ENCODE data around the gene SFMBT1. TPM values are rescaled to one million over a fixed set of nuclear protein-coding genes. Genes with fewer than 3 reads are reported as not detected.

SFMBT1 gene
- total RNA-seq, 5 donors from 2014 or later (not counting 1 experiment from before 2014, with no cell fraction given) = 30.3 to 42.7 (median 37.7) TPM

DNA sequence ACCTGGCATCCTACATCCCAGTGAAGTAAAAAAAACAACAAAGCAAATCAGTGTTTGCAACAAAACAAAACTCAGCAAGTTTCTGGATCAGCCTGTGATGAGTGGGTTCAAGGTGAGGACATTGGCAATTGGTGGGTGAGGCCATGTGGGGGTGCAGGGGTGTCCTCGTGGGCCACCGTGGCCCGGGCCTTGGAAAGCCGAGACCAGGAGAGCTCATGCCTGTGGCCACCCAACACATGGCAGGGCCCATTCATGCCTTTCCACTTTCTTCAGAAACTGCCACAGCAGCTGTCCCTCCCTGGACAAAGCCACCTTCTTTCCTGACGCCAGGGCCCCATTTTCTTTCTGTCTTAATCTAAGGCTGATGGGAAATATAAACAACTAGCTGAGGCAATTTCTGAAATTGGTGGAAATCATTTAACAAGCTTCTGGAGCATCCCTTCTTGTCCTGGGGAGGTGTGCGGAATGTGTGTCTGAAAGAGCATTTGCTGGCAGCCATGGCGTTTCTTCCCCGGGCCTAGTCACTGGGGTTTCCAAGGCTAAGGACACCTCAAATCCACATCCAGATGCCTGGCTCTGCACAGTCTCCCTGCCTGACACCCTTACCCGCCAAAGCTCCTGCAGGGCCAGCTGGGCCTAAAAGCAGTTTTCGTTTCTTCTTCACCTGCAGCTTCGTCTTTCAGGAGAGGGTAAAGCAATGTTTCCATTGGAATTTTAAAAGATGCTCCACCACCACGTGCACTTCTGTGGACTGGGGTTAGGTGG is 34.1 kb upstream of the SFMBT1 start:
- Mint-ChIP-seq H3K27me3 (no peaks in the 10 kb centered on the region), H3K4me3 (no peak overlapping the region), H3K36me3 (peaks cover 8% of the 10 kb centered on the region), H3K4me1 (no peaks in the 10 kb centered on the region), H3K9me3 (no peaks in the 10 kb centered on the region), H3K27ac (no peak overlapping the region)
- DNase-seq (no peak), ATAC-seq (replicated peaks in 1 of 4) (no peak)
- 100% methylated on average over 8 of the region's 12 CpGs for WGBS (ENCODE audit: insufficient coverage)
- no peak overlapping the region for H3K27ac ChIP-seq (ENCODE audit: low read length)
- peaks cover 0 to 6% of the 10 kb centered on the region in 2 donors for H3K36me3 ChIP-seq (ENCODE audit: control insufficient read depth in 2 of 2, extremely low read depth in 1 of 2, insufficient read depth in 1 of 2, low read length in 1 of 2)
- H3K9me3 ChIP-seq = no peaks in the 10 kb centered on the region
- no peaks in the 10 kb centered on the region for H3K4me1 ChIP-seq (ENCODE audit: control insufficient read depth in 1 of 2, extremely low read depth in 1 of 2, insufficient read depth in 2 of 2, low read length in 2 of 2)
- ChIA-PET CTCF (no interaction called here), POLR2A (no interaction called here)
- H3K27me3 ChIP-seq (replicated peaks in 1 of 2; ENCODE audit: control insufficient read depth in 2 of 2, extremely low read depth in 1 of 2, insufficient read depth in 2 of 2, low read length in 1 of 2) = no peaks in the 10 kb centered on the region
- H3K4me3 ChIP-seq (ENCODE audit: control insufficient read depth in 1 of 2, extremely low read depth in 1 of 2, low read length in 1 of 2) = no peak overlapping the region

DNA sequence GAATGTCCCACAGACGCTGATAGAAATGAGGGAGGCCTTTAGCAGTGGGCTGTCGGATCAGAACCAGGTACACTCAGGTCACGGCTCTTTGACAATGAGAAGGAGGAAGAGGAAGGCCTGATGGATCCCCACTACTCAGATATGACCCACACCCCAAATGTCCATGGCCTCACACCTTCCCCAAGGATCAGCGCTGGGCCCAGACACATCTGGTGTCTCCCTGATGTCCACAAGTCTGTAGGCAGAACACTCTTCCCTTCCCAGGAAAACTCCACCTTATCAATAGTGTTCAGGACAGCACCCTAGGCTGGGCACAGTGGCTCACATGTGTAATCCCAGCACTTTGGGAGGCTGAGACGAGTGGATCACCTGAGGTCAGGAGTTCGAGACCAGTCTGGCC is 33.3 kb upstream of the SFMBT1 start:
- ChIA-PET CTCF (no interaction called here), POLR2A (no interaction called here)
- H3K27me3 Mint-ChIP-seq = no peaks in the 10 kb centered on the region
- H3K9me3 ChIP-seq = no peaks in the 10 kb centered on the region
- H3K27ac Mint-ChIP-seq = peak overlapping the region in 1 of 2 donors; percentile 48
- peaks cover 0 to 6% of the 10 kb centered on the region in 2 donors for H3K36me3 ChIP-seq (ENCODE audit: control insufficient read depth in 2 of 2, extremely low read depth in 1 of 2, insufficient read depth in 1 of 2, low read length in 1 of 2)
- WGBS (ENCODE audit: insufficient coverage) = 94% methylated on average over 3 of the region's 6 CpGs
- no peaks in the 10 kb centered on the region for H3K4me1 ChIP-seq (ENCODE audit: control insufficient read depth in 1 of 2, extremely low read depth in 1 of 2, insufficient read depth in 2 of 2, low read length in 2 of 2)
- no peak overlapping the region for H3K4me3 Mint-ChIP-seq
- ATAC-seq (replicated peaks in 1 of 4) (no peak), DNase-seq (no peak)
- no peaks in the 10 kb centered on the region for H3K4me1 Mint-ChIP-seq
- H3K4me3 ChIP-seq (ENCODE audit: control insufficient read depth in 1 of 2, extremely low read depth in 1 of 2, low read length in 1 of 2) = no peak overlapping the region
- no peaks in the 10 kb centered on the region for H3K9me3 Mint-ChIP-seq
- H3K27ac ChIP-seq (ENCODE audit: low read length) = no peak overlapping the region
- peaks cover 8% of the 10 kb centered on the region for H3K36me3 Mint-ChIP-seq
- H3K27me3 ChIP-seq (replicated peaks in 1 of 2; ENCODE audit: control insufficient read depth in 2 of 2, extremely low read depth in 1 of 2, insufficient read depth in 2 of 2, low read length in 1 of 2) = no peaks in the 10 kb centered on the region

DNA sequence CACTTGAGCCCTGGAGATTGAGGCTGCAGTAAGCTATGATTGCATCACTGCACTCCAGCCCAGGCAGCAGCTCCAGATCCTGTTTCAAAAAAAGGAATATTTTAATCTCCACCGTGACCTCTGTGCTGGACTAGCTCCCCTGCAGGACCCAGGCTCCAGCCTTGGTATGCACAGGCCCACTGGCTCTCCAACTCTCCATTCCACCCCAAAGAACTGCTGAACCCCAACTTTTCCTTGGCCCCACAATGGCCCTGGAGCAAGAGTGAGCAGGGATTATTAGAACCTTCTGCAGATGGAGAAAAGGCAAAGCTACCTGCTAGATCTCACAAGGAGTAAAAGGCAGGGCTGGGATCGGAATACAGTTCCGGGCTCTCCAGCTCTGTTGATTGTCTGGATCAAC is 32.8 kb upstream of the SFMBT1 start:
- Mint-ChIP-seq H3K27me3 (no peaks in the 10 kb centered on the region), H3K9me3 (no peaks in the 10 kb centered on the region), H3K27ac (no peak overlapping the region), H3K4me1 (no peaks in the 10 kb centered on the region), H3K4me3 (no peak overlapping the region), H3K36me3 (peaks cover 8% of the 10 kb centered on the region)
- ChIA-PET POLR2A (no interaction called here), CTCF (no interaction called here)
- ATAC-seq (replicated peaks in 1 of 4) (no peak), DNase-seq (no peak)
- H3K27ac ChIP-seq (ENCODE audit: low read length) = no peak overlapping the region
- H3K36me3 ChIP-seq (ENCODE audit: control insufficient read depth in 2 of 2, extremely low read depth in 1 of 2, insufficient read depth in 1 of 2, low read length in 1 of 2) = peaks cover 0 to 4% of the 10 kb centered on the region in 2 donors
- 100% methylated on average over 3 of the region's 3 CpGs for WGBS (ENCODE audit: insufficient coverage)
- H3K4me1 ChIP-seq (ENCODE audit: control insufficient read depth in 1 of 2, extremely low read depth in 1 of 2, insufficient read depth in 2 of 2, low read length in 2 of 2) = peaks cover 0 to under 1% of the 10 kb centered on the region in 2 experiments
- H3K27me3 ChIP-seq (replicated peaks in 1 of 2; ENCODE audit: control insufficient read depth in 2 of 2, extremely low read depth in 1 of 2, insufficient read depth in 2 of 2, low read length in 1 of 2) = no peaks in the 10 kb centered on the region
- no peak overlapping the region for H3K4me3 ChIP-seq (ENCODE audit: control insufficient read depth in 1 of 2, extremely low read depth in 1 of 2, low read length in 1 of 2)
- H3K9me3 ChIP-seq = no peaks in the 10 kb centered on the region

DNA sequence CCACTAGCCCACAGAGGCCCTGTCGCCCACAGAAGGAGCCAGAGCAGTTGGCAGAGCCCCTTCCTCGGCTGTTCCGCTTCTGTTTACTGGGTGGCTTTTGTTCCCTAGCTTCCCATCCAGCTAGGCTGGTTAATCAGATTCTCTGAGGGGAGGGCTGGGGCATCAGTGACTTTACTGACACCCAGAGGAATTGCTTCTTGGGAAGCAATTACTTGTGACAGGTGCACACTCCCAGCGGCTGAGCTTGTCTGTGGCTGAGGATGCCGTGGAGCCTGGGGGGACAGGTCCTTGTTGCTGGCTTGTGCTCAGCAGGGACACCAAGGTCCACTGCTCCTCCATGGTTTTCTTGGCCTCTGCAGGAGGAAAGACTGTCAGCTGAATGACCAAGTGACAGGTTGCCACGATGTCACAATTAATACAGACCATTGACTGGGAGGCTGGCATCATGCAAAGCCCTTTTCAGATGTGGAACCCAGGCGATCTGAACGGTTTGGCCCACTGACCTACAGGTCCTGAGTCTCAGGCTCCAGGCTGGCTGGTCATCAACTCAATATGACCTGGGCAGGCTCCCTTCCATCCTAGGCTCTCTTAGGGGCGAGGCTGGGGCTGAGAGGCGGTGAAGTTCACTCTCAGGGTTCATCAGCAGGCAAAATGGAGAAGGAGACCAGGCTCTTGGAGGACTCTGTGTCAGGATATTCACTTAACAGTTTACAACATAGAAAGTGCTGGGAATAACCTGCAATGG is 31.8 kb upstream of the SFMBT1 start:
- ChIA-PET CTCF (no interaction called here), POLR2A (no interaction called here)
- Mint-ChIP-seq H3K4me1 (peaks cover 5 to 10% (median 6%) of the 10 kb centered on the region in 3 donors), H3K4me3 (no peak overlapping the region), H3K27me3 (no peaks in the 10 kb centered on the region), H3K9me3 (no peaks in the 10 kb centered on the region), H3K36me3 (peaks cover 8% of the 10 kb centered on the region), H3K27ac (no peak overlapping the region)
- Histone ChIP-seq H3K4me1 (ENCODE audit: control insufficient read depth in 1 of 2, extremely low read depth in 1 of 2, insufficient read depth in 2 of 2, low read length in 2 of 2) (peaks cover 2 to 11% of the 10 kb centered on the region in 2 experiments), H3K9me3 (no peaks in the 10 kb centered on the region), H3K27me3 (replicated peaks in 1 of 2; ENCODE audit: control insufficient read depth in 2 of 2, extremely low read depth in 1 of 2, insufficient read depth in 2 of 2, low read length in 1 of 2) (no peaks in the 10 kb centered on the region), H3K27ac (ENCODE audit: low read length) (no peak overlapping the region), H3K36me3 (ENCODE audit: control insufficient read depth in 2 of 2, extremely low read depth in 1 of 2, insufficient read depth in 1 of 2, low read length in 1 of 2) (peaks cover 0 to 4% of the 10 kb centered on the region in 2 donors), H3K4me3 (ENCODE audit: control insufficient read depth in 1 of 2, extremely low read depth in 1 of 2, low read length in 1 of 2) (no peak overlapping the region)
- no peak for ATAC-seq (replicated peaks in 1 of 4)
- 95% methylated on average over 8 of the region's 10 CpGs for WGBS (ENCODE audit: insufficient coverage)
- DNase-seq = no peak

DNA sequence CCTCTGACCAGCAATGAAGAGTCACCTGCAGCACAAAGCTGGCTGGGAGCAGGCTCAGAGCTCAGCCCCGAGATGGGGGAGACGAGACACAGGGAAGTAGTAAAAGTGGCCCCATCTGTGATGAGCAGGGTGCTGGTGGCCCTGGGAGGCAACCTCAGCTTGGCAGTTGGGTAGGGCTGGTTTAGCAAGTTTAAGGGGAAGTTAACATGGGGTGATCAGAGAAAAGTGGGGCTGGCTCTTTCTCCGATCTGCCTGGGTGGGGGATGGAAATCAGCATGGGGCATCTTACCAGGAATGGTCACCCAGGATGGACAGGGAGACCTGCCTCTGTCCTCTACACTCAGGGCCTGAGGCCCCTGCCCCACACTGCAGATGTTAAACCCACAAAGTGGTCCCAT is 29.9 kb upstream of the SFMBT1 start:
- peaks cover 8 to 26% of the 10 kb centered on the region in 2 experiments for H3K4me1 ChIP-seq (ENCODE audit: control insufficient read depth in 1 of 2, extremely low read depth in 1 of 2, insufficient read depth in 2 of 2, low read length in 2 of 2)
- no peak for ATAC-seq (replicated peaks in 1 of 4)
- no peak overlapping the region for H3K27ac ChIP-seq (ENCODE audit: low read length)
- DNase-seq = no peak
- H3K4me3 Mint-ChIP-seq = no peak overlapping the region
- no peaks in the 10 kb centered on the region for H3K9me3 ChIP-seq
- peak overlapping the region in 1 of 2 donors; percentile 23 for H3K27ac Mint-ChIP-seq
- H3K9me3 Mint-ChIP-seq = no peaks in the 10 kb centered on the region
- peaks cover 8% of the 10 kb centered on the region for H3K36me3 Mint-ChIP-seq
- WGBS (ENCODE audit: insufficient coverage) = 96% methylated on average over 3 of the region's 3 CpGs
- H3K36me3 ChIP-seq (ENCODE audit: control insufficient read depth in 2 of 2, extremely low read depth in 1 of 2, insufficient read depth in 1 of 2, low read length in 1 of 2) = peaks cover 0 to 4% of the 10 kb centered on the region in 2 donors
- H3K27me3 Mint-ChIP-seq = no peaks in the 10 kb centered on the region
- CTCF ChIA-PET = interaction anchor here in 1 of 2 donors (0.5 kb wide), 1 partner anchor 346 kb away, joined by 8 read pairs; no protein-coding TSS in a partner anchor
- peaks cover 17 to 19% (median 17%) of the 10 kb centered on the region in 3 donors for H3K4me1 Mint-ChIP-seq
- POLR2A ChIA-PET = interaction anchor here in 1 of 2 donors (0.5 kb wide), 1 partner anchor 441 kb away, joined by 6 read pairs; no protein-coding TSS in a partner anchor
- no peaks in the 10 kb centered on the region for H3K27me3 ChIP-seq (replicated peaks in 1 of 2; ENCODE audit: control insufficient read depth in 2 of 2, extremely low read depth in 1 of 2, insufficient read depth in 2 of 2, low read length in 1 of 2)
- no peak overlapping the region for H3K4me3 ChIP-seq (ENCODE audit: control insufficient read depth in 1 of 2, extremely low read depth in 1 of 2, low read length in 1 of 2)

All from T-cell (primary cell).